HL-60/S4 treated with retinoic acid at 250 ng/mL for 4 days and 3 days (cell line): Measurements from ENCODE around the gene GDI1.

Source experiments
- in situ Hi-C: fragments of 300-500 bp; cut with MboI; formaldehyde crosslinking; loops from 2 replicates; pipeline ENCODE4 v1.7.0; 2022; ENCODE audit warnings: low sequenced_read_pairs

Gene GDI1

DNA sequence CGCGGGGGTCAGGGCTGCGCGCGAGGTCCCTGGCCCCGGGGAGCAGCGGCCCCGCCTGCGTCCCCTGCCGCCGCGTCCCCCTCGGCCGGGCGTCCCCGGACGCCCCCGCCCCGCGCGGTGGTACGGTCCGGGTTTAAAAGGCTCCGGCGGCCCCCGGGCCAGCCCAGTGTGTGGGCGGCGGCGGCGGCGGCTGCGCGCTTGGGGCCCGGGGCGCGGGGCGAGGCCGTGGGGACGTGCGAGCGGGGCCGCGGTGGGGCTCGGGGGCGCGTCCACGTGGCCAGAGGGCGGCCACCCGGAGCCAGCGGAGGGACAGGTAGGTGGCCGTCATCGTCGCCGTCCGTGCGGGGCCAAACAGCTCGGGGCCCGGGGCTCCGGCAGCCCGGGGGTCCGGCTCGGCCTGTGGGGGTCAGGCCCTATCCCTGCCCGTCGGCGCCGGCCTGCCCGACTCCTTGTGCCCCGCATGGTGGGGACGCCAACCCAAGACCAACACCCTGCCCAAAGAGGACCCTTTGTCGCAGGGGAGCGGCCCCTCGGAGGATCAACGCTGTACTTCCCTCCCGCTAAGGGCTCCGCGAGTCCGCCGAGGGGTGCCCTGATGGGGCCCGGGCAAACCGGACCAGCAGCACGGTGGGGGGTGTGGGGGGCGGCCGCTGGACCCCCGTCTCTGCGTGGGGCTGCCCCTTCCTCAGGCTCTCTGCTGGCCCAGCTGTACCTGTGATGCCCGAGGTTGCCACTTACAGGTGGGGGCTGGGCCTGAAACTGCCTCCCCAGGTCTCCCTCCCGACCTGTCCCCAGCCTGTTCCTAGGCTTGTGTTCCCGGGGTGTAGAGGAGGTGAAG is 21.4 kb downstream of the GDI1 start, which contains the start of gene PLXNA3:
PLXNA3 (plus strand) TSS at position 166 of the 838 bp plus-strand sequence. CDS start 1,903 bp downstream, outside the sequence.
- in situ Hi-C loops: no loop called here

DNA sequence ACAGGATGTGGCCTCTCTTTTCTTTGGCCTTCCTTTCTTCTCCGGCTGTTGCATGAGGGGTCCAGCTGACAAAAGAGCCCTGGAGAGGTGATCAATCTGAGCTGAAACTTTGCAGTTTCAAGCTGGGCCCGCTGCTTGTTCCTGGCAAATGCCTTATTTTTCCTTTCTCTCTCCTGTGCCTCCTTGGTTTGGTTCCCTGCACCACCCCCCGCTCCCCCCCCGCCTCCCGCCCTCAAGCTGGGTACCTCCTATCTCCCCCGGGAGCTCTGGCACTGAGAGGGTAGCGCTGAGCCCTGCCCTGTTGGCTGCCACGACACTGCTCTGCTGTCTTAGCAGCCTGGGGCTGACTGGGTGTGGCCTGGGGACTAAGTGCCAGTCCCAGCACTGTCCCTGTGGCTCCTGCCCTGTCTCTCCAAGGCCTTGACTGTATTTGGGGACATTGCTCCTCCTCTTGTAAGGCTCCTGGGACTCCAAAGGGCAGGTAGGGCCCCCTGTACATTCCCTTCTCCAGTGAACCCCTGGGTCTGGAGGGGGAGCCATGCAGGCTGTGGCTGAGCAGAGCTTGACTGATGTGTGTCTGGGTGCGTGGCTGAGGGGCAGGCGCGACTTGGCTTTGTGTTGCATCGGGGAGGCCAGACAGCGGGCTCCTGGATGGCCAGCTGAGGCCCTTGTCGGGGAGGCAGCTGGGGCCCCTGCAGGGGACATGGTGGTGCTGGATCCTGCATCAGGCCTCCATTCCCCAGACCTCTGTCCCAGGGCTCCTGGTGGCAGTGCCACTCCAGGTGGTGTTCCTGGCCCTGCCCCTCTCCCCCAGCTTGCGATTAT is 22.2 kb downstream of the GDI1 start:
- in situ Hi-C loops: no loop called here

DNA sequence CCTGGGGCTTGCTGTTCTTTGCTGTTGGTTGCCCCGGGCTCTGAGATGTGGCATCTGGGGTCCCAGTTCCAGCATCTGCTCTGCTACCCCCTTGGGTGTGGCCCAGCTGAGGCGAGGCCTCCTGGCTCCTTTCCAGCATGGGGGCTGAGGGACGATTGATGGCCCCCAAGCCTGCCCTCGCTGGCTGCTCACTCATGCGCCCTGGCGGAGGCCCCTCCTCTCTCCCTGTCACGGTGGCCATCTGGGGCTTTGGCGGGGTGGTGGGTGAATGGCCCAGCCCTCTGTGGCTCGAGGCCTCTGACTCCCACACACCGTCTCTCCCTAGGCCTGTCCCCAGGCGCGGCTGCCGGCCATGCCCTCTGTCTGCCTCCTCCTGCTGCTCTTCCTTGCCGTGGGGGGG is 22.9 kb downstream of the GDI1 start:
- in situ Hi-C loops: no loop called here

DNA sequence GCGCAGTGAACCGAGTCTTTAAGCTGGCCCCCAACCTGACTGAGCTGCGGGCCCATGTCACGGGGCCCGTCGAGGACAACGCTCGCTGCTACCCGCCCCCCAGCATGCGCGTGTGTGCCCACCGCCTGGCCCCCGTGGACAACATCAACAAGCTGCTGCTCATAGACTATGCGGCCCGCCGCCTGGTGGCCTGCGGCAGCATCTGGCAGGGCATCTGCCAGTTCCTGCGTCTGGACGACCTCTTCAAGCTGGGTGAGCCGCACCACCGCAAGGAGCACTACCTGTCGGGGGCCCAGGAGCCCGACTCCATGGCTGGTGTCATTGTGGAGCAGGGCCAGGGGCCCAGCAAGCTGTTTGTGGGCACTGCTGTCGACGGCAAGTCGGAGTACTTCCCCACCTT is 23.4 kb downstream of the GDI1 start:
- in situ Hi-C loops: no loop called here

DNA sequence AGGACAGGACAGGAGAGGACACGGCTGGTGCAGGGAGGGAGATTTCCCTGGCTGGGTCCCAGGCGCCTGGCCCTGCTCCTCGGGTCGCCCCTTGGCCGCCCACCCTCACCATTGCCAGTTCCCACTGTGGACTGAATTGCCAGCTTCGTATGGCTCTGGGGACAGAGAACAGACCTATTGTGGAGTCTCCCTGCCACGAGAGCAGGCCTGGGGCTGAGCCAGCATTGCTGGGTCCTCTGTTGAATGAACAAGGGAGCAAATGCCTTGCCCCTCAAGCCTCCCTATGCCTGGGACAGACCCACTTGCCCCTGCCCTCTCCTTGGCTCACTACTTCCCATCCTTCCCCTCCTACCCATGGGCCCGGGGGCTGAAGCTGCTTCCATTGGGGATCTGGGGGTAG is 25.4 kb downstream of the GDI1 start:
- in situ Hi-C loops: no loop called here

DNA sequence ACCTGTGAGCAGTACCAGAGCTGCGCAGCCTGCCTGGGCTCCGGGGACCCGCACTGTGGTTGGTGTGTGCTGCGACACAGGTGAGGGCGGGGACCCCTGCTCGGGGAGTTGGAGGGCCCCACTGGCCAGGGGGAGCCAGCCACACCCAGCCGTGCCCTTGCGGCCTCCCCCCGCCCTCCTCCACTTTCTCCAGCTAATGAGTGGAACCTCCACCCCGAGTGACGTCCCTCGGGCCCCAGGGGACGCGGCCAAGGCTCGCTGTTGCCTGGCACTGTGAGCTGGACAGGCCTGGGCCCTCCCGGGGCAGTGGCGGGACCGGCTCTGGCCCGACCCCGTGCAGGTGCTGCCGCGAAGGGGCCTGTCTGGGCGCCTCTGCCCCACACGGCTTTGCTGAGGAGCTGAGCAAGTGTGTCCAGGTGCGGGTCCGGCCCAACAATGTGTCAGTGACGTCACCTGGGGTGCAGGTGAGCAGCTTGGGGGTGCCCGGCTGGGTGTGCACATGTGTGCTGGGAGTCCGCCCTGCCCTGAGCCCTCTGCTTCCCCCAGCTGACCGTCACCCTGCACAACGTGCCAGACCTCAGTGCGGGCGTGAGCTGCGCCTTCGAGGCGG is 26.8 kb downstream of the GDI1 start:
- in situ Hi-C loops: no loop called here

DNA sequence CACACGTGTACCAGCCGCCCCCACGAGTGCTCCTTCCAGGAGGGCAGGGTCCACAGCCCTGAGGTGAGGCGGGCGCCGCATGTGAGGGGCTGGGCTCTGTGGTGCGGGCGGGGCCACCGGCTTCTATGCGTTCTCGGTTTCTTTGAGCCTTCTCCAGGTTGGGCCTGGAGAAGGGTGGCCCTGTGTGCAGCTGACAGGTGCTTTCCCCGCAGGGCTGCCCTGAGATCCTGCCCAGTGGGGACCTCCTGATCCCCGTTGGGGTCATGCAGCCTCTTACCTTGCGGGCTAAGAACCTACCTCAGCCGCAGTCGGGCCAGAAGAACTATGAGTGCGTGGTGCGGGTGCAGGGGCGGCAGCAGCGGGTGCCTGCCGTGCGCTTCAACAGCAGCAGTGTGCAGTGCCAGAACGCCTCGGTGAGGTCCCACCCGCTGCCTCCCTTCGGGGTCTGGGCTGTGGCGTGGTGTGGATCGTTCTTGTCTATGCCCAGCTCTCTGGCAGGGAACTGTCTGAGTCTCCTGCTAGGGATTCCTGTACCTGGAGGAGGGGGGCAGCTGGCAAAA is 27.9 kb downstream of the GDI1 start:
- in situ Hi-C loops: no loop called here

DNA sequence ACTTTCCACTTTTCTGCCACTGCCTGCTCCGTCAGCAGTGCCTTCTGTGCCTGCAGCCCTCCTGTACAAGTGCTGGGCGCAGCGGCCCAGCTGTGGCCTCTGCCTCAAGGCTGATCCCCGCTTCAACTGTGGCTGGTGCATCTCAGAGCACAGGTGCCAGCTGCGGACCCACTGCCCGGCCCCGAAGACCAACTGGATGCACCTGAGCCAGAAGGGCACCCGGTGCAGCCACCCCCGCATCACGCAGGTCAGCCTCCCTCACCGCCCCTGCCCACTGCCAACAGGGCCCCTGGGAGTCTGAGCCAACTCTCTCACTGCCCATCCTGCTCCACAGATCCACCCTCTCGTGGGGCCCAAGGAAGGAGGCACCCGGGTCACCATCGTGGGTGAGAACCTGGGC is 28.6 kb downstream of the GDI1 start:
- in situ Hi-C loops: no loop called here

DNA sequence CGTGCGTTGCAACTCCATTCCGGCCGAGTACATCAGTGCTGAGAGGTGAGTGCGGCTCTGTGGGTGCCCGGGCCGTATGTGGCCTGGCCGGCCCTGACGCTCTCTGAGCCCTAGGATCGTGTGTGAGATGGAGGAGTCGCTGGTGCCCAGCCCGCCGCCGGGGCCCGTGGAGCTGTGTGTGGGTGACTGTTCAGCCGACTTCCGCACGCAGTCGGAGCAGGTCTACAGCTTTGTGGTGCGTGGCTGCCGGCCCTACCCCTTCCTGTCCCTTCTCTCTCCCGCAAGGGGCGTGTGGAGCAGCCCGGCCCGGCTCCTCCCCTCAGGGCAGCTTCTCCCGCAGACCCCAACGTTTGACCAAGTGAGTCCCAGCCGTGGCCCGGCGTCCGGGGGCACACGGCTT is 29.1 kb downstream of the GDI1 start:
- in situ Hi-C loops: no loop called here

DNA sequence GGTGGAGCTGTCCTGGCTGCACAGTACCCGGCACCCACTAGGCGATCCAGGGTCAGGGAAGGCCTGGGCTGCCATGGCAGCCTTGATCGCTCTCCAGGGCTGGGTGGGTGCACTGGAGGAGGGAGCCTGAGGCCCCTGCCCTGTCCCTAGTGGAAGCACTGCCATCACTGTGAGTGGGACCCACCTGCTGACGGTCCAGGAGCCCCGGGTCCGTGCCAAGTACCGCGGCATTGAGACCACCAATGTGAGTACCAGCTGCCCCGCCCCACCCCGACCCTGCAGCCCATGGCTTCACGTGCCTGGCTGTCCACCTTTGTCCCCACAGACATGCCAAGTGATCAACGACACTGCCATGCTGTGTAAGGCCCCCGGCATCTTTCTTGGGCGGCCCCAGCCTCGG is 30.0 kb downstream of the GDI1 start:
- in situ Hi-C loops: no loop called here

DNA sequence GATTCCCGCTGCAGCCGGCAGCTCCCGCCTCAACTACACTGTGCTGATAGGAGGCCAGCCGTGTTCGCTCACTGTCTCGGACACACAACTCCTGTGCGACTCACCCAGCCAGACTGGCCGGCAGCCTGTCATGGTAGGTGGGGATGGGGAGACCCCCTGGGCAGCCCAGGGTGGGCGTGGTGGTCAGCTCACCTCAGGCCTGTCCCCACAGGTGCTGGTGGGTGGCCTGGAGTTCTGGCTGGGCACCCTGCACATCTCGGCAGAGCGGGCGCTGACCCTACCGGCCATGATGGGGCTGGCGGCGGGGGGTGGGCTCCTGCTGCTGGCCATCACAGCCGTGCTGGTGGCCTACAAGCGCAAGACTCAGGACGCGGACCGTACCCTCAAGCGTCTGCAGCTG is 30.6 kb downstream of the GDI1 start:
- in situ Hi-C loops: no loop called here

DNA sequence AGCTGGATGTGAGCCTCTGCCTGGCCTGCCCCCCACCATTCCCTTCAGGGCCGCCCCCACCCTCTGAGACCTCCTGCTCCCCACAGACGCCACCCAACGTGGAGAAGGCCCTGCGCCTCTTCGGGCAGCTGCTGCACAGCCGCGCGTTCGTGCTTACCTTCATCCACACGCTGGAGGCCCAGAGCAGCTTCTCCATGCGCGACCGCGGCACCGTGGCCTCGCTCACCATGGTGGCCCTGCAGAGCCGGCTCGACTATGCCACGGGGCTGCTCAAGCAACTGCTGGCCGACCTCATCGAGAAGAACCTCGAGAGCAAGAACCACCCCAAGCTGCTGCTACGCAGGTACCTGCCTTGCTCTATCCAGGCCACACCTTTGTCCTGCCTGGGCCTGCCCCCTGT is 31.3 kb downstream of the GDI1 start:
- in situ Hi-C loops: no loop called here

DNA sequence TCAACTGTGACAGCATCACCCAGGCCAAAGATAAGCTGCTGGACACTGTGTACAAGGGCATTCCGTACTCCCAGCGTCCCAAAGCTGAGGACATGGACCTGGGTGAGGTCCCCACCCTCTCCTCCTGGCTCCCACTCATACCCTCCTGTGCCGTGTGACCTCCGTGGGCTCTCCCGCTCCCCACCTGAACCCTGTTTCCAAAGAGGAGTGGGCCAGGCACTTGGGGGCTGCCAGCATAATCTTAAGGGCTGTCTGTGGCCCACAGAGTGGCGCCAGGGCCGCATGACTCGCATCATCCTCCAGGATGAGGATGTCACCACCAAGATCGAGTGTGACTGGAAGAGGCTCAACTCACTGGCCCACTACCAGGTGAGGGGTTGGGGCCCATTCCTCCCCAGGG is 32.2 kb downstream of the GDI1 start:
- in situ Hi-C loops: no loop called here

DNA sequence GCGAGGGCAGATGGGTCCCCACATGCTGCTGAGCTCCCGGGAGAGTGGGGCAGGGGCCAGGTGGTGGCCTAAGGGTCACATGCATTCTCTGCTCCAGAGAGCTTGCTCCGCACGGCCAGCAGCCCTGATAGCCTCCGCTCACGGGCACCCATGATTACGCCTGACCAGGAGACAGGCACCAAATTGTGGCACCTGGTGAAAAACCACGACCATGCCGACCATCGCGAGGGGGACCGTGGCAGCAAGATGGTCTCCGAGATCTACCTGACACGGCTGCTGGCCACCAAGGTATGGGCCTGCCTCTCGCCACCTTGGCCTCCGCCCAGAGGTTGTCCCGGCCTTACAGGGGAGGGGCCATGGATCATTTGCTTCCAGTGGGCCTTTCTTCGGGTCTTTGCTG is 32.9 kb downstream of the GDI1 start:
- in situ Hi-C loops: no loop called here

DNA sequence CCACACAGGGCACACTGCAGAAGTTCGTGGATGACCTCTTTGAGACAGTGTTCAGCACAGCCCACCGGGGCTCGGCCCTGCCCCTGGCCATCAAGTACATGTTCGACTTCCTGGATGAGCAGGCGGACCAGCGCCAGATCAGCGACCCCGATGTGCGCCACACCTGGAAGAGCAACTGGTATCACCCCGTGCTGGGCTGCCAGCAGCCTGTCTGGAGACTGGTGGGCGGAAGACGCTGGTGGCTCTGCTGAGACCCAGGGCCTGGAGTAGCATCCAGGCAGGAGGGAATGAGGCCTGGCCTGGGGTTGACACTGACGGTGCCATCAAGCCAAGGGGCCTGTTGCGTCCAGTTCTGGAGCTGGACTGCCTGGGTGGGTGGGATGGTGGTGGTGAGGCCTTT is 33.5 kb downstream of the GDI1 start:
- in situ Hi-C loops: no loop called here

DNA sequence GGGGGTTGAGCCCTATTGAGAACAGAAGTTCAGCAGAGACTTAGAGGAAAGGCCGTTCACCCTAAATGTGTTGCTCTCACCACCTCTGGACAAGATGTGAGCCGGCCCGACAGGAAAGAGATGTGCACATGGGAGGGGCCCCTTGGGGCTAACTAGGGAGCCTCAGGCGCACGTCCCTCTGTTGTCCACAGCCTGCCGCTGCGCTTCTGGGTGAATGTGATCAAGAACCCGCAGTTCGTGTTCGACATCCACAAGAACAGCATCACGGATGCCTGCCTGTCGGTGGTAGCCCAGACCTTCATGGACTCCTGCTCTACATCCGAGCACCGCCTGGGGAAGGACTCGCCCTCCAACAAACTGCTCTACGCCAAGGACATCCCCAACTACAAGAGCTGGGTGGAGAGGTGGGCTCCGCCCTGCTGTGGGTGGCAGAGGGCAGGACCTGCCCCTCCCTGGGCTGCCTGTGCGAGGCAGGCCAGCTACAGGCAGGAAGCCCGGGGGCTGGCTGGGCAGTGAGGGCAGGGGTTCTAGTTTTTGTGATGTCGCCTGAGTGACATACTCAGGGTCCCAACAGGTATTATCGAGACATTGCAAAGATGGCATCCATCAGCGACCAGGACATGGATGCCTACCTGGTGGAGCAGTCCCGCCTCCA is 34.1 kb downstream of the GDI1 start:
- in situ Hi-C loops: no loop called here

DNA sequence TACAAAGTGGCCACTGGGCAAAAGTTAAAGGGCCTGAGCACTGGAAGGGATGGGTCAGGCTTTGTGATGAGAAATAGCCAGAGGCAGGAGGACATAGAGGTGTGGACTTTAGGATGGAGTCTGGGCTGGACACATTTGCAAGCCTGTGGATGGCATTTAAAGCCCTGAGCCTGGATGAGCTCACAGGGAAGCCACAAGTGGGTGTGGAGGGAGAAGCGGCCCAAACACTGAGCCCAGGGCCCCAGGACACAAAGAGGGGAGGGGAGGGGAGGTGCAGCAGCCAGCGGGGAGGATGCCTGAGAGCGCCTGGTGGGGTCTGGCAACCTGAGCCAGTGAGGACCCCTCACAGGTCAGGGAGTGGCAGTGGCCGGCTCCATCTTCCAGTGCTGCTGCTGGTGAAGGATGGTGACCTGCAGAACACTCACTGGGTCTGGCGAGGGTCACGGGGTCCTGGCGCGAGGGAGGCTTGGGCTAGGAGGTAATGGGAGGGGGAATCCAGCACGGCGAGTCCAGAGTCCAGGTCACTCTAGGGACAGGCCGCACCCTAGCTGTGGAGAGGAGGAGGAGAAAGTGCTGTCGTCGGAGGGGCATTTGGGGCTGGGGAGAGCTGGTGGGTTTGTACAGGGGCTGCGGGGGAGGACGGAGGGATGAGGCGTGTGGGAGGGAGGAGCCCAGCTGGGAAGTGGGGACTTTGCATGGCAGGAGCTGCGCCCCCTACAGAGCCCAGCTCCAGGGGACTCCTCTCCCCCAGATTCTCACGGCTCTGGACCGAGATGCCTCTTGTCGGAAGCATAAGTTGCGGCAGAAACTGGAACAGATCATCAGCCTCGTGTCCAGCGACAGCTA is 35.1 kb downstream of the GDI1 start:
- in situ Hi-C loops: no loop called here

DNA sequence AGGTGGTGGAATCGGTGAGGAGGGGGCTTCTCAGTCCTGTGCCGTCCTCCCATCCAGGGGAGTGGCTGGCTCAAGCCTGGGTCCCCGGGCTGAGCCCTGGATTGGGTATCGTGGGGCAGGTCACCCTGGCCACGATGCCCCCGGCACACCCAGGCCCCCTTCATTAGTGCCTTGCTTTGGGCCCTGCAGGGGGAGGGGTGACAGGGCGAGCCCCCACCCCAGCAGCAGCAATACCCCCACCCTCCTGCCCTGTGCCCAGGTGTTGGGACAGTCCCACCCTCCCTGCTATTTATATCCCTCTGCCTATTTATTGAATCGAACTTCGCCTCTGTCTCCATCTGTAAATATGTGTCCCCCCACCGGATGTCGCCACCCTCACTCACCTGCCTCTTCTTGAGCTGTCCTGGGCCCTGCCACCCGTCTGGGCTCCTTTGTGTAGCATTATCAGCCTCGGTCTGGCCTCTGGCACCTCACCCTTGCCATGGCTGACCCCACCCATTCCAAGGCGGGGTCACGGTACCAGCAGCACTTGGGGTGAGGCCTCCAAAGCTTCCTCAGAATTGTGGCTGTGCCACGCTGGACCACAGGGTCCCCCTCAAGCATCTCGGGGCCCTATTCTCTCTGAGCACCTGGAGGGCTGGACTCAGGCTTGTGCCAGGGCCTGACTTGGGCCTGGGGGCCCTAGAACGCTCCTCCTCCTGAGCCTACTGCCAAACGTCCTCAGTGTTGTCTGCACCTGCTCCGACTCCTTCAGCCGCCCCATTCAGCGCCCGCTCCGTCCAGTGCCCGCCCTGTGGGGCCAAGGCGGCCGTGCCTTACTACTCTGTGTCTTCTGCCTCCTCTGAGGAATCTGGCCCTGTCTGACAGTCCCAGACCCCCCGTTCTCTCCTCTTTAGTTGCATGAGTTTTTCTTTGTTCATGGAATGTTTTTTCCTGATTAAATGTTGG is 36.0 kb downstream of the GDI1 start:
- in situ Hi-C loops: no loop called here

DNA sequence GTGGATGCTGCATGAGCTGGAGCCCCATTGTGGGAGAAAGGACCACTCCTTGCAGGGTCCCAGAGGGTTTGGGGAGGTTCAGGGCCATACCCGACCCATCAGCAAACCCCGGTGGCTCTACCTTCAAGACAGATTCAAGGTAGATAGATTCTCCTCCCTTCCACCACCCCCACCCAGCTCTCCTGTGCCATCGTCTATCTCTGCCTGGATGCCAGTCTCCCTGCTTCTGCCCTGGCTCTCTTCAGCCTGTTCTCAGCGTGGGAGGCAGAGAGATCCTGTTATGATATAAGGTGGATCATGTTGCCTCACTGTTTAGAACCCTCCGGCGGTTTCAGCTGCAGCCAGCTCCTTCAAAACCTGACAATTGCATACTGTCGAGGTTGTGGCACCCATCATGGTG is 36.7 kb downstream of the GDI1 start:
- in situ Hi-C loops: no loop called here
